Mesenchymal stem cell (in vitro differentiated cells and primary cell): ENCODE results near the gene CYTH3.

Experiments
- DNase-seq: peaks from one replicate; pipeline ENCODE4 v3.0.0-alpha.2; 2013
- H2AFZ ChIP-seq: one replicate; pipeline ENCODE4 v1.6.1; 2013; ENCODE audit warnings: low read depth, mild to moderate bottlenecking, control low read depth, inconsistent platforms, low read length, moderate library complexity
- H2AK5ac ChIP-seq: 2 replicates; pipeline ENCODE4 v1.6.1; 2013; ENCODE audit warnings: low read length, moderate library complexity, mild to moderate bottlenecking, inconsistent platforms; ENCODE audit not compliant: severe bottlenecking
- H2BK120ac ChIP-seq: one replicate; pipeline ENCODE4 v1.6.1; 2013; ENCODE audit warnings: low read depth, mild to moderate bottlenecking, inconsistent platforms, low read length, moderate library complexity
- H2BK12ac ChIP-seq, 2 experiments: one replicate each; pipeline ENCODE4 v1.6.1; 2013; ENCODE audit warnings: inconsistent platforms in 2 of 2, low read length in 2 of 2, mild to moderate bottlenecking in 2 of 2, moderate library complexity in 2 of 2, control low read depth in 1 of 2
- H2BK15ac ChIP-seq: one replicate; pipeline ENCODE4 v1.6.1; 2013; ENCODE audit warnings: mild to moderate bottlenecking, low read depth, inconsistent platforms; ENCODE audit not compliant: poor library complexity, severe bottlenecking
- H2BK5ac ChIP-seq: 2 replicates; pipeline ENCODE4 v1.6.1; 2013; ENCODE audit warnings: low read depth, mild to moderate bottlenecking, low read length, control low read depth, inconsistent platforms; ENCODE audit not compliant: poor library complexity, severe bottlenecking
- H3K14ac ChIP-seq, 2 experiments: one replicate each; pipeline ENCODE4 v1.6.1; 2013; ENCODE audit warnings: inconsistent platforms in 2 of 2, low read length in 2 of 2, control low read depth in 1 of 2, mild to moderate bottlenecking in 1 of 2, moderate library complexity in 1 of 2
- H3K18ac ChIP-seq, 2 experiments: one replicate each; pipeline ENCODE4 v1.6.1; 2013; ENCODE audit warnings: inconsistent platforms in 2 of 2, low read length in 2 of 2, control low read depth in 1 of 2, low read depth in 1 of 2, mild to moderate bottlenecking in 1 of 2
- H3K23ac ChIP-seq, 2 experiments: one replicate each; pipeline ENCODE4 v1.6.1; 2013; ENCODE audit warnings: inconsistent platforms in 2 of 2, low read length in 2 of 2, mild to moderate bottlenecking in 2 of 2, moderate library complexity in 2 of 2, control low read depth in 1 of 2
- H3K27ac ChIP-seq: 2 replicates; pipeline ENCODE4 v1.5.1; 2013; ENCODE audit warnings: mild to moderate bottlenecking, moderate library complexity, low read length, control low read depth, inconsistent platforms; ENCODE audit not compliant: poor library complexity, severe bottlenecking
- H3K27me3 ChIP-seq, 2 experiments: 2 replicates each; pipeline versions ENCODE4 v1.6.1 to v1.7.0; 2013; ENCODE audit warnings: low read length in 2 of 2, mild to moderate bottlenecking in 2 of 2, moderate library complexity in 2 of 2, control low read depth in 1 of 2, inconsistent platforms in 1 of 2; ENCODE audit not compliant: control insufficient read depth in 1 of 2, insufficient read depth in 1 of 2
- H3K36me3 ChIP-seq, 2 experiments: 2 replicates each; pipeline versions ENCODE4 v1.6.1 to v1.7.0; 2013; ENCODE audit warnings: low read length in 2 of 2, control low read depth in 1 of 2, inconsistent platforms in 1 of 2, low read depth in 1 of 2, mild to moderate bottlenecking in 1 of 2; ENCODE audit not compliant: insufficient read depth in 2 of 2, control insufficient read depth in 1 of 2
- H3K4ac ChIP-seq, 2 experiments: one replicate each; pipeline ENCODE4 v1.6.1; 2013; ENCODE audit warnings: inconsistent platforms in 2 of 2, low read length in 2 of 2, mild to moderate bottlenecking in 2 of 2, moderate library complexity in 2 of 2, control low read depth in 1 of 2, low read depth in 1 of 2
- H3K4me1 ChIP-seq: 2 replicates; pipeline ENCODE4 v1.6.1; 2013; ENCODE audit warnings: low read depth, low read length, control low read depth; ENCODE audit not compliant: control insufficient read depth, insufficient read depth
- H3K4me2 ChIP-seq: 2 replicates; pipeline ENCODE4 v1.6.1; 2013; ENCODE audit warnings: low read length, mild to moderate bottlenecking, inconsistent platforms; ENCODE audit not compliant: poor library complexity, severe bottlenecking
- H3K4me3 ChIP-seq, 2 experiments: 2 replicates each; pipeline versions ENCODE4 v1.5.1 to v1.7.0; 2013; ENCODE audit warnings: low read length in 2 of 2, mild to moderate bottlenecking in 2 of 2, control low read depth in 1 of 2, low read depth in 1 of 2; ENCODE audit not compliant: insufficient read depth in 1 of 2
- H3K79me1 ChIP-seq: replicated peaks from 2 replicates; pipeline ENCODE4 v1.6.1; 2013; ENCODE audit warnings: mild to moderate bottlenecking, control low read depth, low read length, inconsistent platforms; ENCODE audit not compliant: poor library complexity, severe bottlenecking
- H3K9ac ChIP-seq: 2 replicates; pipeline ENCODE4 v1.7.0; 2013; ENCODE audit warnings: mild to moderate bottlenecking, low read length, moderate library complexity
- H3K9me3 ChIP-seq: 2 replicates; pipeline ENCODE4 v1.7.0; 2013; ENCODE audit warnings: mild to moderate bottlenecking, low read length; ENCODE audit not compliant: control insufficient read depth
- H4K8ac ChIP-seq: one replicate; pipeline ENCODE4 v1.6.1; 2013; ENCODE audit warnings: inconsistent platforms, mild to moderate bottlenecking, low read length, moderate library complexity
- H4K91ac ChIP-seq: one replicate; pipeline ENCODE4 v1.6.1; 2013; ENCODE audit warnings: mild to moderate bottlenecking, low read length, inconsistent platforms
- WGBS: methylation state at CpG from one replicate; pipeline ENCODE4 v1.1.7; 2013; ENCODE audit warnings: mixed read lengths; 5-methylcytosine and 5-hydroxymethylcytosine counted together

CYTH3 gene

DNA sequence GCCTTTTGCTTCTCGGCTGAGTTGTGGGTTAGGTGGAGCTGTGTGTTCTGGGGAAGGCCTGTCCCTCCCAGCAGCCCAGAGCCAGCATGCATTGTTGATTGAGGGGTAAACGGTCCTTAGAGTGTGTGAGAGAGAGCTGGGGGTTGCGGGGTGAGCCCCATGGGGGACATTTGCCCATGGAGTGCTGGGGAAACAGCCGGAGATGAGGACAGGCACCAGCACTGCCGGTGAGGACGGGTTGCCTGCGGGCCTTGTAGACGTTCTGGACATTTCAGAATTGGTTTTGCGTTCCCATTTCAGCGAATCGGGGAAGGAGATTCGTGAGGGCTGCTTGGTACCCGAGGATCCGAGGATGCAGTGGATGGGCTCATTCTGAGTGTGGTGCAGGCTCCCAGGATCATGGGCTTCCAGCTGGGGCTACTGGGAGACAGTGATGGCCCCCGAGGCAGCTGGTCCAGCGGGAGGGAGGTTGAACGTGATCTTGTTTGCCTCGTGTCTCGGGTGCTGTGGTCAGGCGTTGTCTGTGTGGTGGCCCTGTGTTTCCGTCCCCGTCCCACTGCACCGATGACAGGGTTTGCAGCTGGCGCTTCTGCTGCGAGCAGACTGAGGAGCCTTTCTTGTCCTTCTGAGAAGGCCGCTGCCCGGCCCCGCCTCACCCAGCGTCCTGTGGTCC lies 113.9 kb downstream of the CYTH3 start:
- Histone ChIP-seq H3K27ac (no peak overlapping the region), H2BK15ac (peak overlapping the region; percentile 26), H2BK5ac (no peak overlapping the region), H3K4me3 (no peak overlapping the region), H4K91ac (no peak overlapping the region), H3K9me3 (no peaks in the 10 kb centered on the region), H3K36me3 (peaks cover 76 to 84% of the 10 kb centered on the region in 2 experiments), H3K4me2 (no peak overlapping the region), H3K79me1 (peaks cover 31% of the 10 kb centered on the region), H3K4me1 (no peaks in the 10 kb centered on the region), H2BK120ac (no peak overlapping the region), H3K14ac (no peak overlapping the region), H3K27me3 (no peaks in the 10 kb centered on the region), H2AFZ (no peak overlapping the region), H3K4ac (no peak overlapping the region), H3K9ac (no peak overlapping the region), H3K23ac (no peak overlapping the region), H3K18ac (no peak overlapping the region), H4K8ac (no peak overlapping the region), H2AK5ac (no peak overlapping the region), H2BK12ac (no peak overlapping the region)
- WGBS: 96% methylated on average over 29 of the region's 29 CpGs
- no peak for DNase-seq

DNA sequence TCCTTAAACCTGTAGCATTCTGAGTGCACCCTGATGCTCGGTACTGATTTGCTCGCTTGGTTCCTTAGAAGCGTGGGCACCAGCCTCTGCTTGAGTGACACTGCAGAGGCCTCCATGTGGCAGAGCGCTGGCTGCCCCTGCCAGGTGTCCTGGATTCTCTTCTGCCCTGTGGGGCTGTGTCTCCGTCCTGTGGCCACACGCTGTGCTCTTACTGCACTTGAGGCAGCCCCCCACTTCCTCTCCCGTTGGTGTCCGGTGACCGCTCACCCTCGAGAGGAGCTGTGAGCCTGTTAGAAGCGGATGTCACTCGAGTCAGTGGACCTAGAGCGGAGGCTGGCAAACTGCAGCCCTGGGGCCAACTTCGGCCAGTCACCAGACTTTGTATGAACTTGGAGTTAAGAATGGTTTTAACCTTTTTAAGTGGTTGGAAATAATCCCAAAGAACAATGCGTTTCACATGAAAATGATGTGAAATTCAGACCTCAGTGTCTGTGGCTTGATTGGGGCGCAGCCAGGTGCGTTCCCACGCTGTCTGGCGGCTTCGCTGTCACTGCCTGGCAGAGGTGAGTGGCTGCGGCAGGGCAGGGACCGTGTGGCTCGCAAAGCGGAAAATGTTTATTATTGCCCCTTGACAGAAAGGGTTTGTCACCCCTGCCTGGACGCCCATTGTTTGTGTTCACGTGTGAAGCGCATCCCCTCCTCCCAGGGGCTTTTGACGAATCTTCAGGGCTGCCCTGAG lies 114.6 kb downstream of the CYTH3 start:
- H3K27ac ChIP-seq: no peak overlapping the region
- H2BK15ac ChIP-seq: peak overlapping the region; percentile 26
- H2AK5ac ChIP-seq: no peak overlapping the region
- 96% methylated on average over 28 of the region's 28 CpGs for WGBS
- H2BK12ac ChIP-seq: no peak overlapping the region
- no peak overlapping the region for H3K4me2 ChIP-seq
- no peak overlapping the region for H2BK120ac ChIP-seq
- peaks cover 28% of the 10 kb centered on the region for H3K79me1 ChIP-seq
- no peak for DNase-seq
- peaks cover 72 to 77% of the 10 kb centered on the region in 2 experiments for H3K36me3 ChIP-seq
- H4K91ac ChIP-seq: no peak overlapping the region
- no peaks in the 10 kb centered on the region for H3K27me3 ChIP-seq
- no peaks in the 10 kb centered on the region for H3K4me1 ChIP-seq
- no peak overlapping the region for H4K8ac ChIP-seq
- no peak overlapping the region for H3K4me3 ChIP-seq
- no peak overlapping the region for H2BK5ac ChIP-seq
- H3K4ac ChIP-seq: no peak overlapping the region
- no peak overlapping the region for H3K14ac ChIP-seq
- no peak overlapping the region for H3K9ac ChIP-seq
- no peak overlapping the region for H2AFZ ChIP-seq
- no peak overlapping the region for H3K23ac ChIP-seq
- H3K9me3 ChIP-seq: no peaks in the 10 kb centered on the region
- H3K18ac ChIP-seq: no peak overlapping the region

DNA sequence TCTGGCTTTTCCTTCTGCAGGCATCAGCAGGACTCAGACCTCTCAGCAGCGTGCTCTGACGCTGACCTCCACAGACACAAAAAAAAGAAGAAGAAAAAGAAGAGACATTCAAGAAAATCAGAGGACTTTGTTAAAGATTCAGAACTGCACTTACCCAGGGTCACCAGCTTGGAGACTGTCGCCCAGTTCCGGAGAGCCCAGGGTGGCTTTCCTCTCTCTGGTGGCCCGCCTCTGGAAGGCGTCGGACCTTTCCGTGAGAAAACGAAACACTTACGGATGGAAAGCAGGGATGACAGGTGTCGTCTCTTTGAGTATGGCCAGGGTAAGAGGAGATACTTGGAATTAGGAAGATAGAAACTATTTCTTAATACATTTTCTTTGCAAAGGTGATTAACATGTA lies 115.7 kb downstream of the CYTH3 start:
- Histone ChIP-seq H3K14ac (no peak overlapping the region), H2BK12ac (no peak overlapping the region), H3K4me1 (no peaks in the 10 kb centered on the region), H3K27me3 (no peaks in the 10 kb centered on the region), H2BK120ac (no peak overlapping the region), H3K23ac (no peak overlapping the region), H3K4me3 (no peak overlapping the region), H3K18ac (no peak overlapping the region), H4K91ac (no peak overlapping the region), H3K27ac (no peak overlapping the region), H3K9ac (no peak overlapping the region), H2AK5ac (no peak overlapping the region), H2AFZ (no peak overlapping the region), H3K4ac (no peak overlapping the region), H2BK5ac (no peak overlapping the region), H3K36me3 (peaks cover 74 to 75% of the 10 kb centered on the region in 2 experiments), H2BK15ac (no peak overlapping the region), H3K4me2 (no peak overlapping the region), H4K8ac (no peak overlapping the region), H3K9me3 (no peaks in the 10 kb centered on the region), H3K79me1 (peaks cover 29% of the 10 kb centered on the region)
- 98% methylated on average over 5 of the region's 11 CpGs for WGBS
- DNase-seq: no peak

DNA sequence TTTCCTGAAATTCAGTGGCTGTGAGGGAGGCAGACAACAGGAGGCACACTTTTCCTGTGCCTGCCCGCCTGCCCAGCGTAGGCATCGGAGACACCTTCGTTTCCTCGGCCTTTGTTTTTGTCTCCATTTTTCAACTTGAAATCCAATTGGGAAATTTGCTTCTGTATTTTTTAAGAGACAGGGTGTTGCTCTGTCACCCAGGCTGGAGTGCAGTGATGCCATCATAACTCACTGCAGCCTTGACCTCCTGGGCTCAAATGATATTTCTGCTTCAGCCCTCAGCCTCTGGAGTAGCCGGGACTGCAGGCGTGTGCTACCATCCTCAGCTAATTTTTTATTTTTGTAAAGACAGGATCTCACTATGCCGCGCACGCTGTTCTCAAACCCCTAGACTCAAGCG lies 116.8 kb downstream of the CYTH3 start:
- no peak for DNase-seq
- no peak overlapping the region for H3K4ac ChIP-seq
- WGBS: over 99% methylated on average over 11 of the region's 11 CpGs
- no peak overlapping the region for H3K9ac ChIP-seq
- H3K18ac ChIP-seq: no peak overlapping the region
- no peak overlapping the region for H2BK15ac ChIP-seq
- no peak overlapping the region for H3K14ac ChIP-seq
- H4K8ac ChIP-seq: no peak overlapping the region
- H3K9me3 ChIP-seq: no peaks in the 10 kb centered on the region
- no peak overlapping the region for H3K23ac ChIP-seq
- no peak overlapping the region for H3K4me2 ChIP-seq
- no peak overlapping the region for H2BK120ac ChIP-seq
- H2AK5ac ChIP-seq: no peak overlapping the region
- no peak overlapping the region for H3K4me3 ChIP-seq
- H4K91ac ChIP-seq: no peak overlapping the region
- no peaks in the 10 kb centered on the region for H3K27me3 ChIP-seq
- H3K27ac ChIP-seq: no peak overlapping the region
- no peaks in the 10 kb centered on the region for H3K4me1 ChIP-seq
- no peak overlapping the region for H2BK12ac ChIP-seq
- H2BK5ac ChIP-seq: no peak overlapping the region
- H3K79me1 ChIP-seq: peaks cover 29% of the 10 kb centered on the region
- peaks cover 75 to 80% of the 10 kb centered on the region in 2 experiments for H3K36me3 ChIP-seq
- H2AFZ ChIP-seq: no peak overlapping the region
